NCI-H1694 (cell line): ENCODE results near the gene MTMR2.

ENCODE experiments used
- DNase-seq: peaks from one replicate; lab custom pipeline; 2025; lab: John Stamatoyannopoulos, UW

The MTMR2 gene

DNA sequence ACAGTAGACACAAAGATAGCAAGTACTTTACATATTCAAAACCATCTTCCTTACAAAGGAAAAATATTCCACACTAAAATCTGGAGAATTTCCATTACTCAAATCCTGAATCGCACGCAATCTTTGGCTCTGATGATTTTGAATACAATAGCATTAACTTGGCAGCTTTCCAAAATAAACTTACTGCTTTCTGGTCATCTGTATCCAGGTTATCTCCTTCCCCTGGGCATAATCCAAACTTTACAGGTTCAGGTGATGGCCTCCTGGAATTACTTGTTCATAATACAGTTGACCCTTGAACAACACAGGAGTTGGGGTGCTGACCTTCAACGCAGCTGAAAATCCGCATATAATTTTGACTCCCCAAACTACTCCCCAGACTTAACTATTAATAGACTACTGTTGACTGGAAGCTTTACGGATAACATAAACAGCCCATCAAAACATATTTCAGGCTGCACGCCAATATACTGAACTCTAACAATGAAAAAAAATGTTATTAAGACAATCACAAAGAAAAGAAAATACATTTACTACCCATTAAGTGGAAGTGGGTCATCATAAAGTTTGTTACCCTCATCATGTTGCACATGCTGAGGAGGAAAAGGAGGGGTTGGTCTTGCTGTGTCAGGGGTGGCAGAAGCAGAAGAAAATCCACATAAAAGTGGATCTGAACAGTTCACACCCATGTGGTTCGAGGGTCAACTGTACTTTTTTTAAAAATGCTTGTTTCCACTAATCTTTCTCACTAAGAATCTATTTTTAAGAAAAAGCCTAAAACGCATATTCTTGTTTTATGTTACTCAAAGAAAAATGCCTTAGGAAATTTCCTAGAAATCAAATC is 6.5 kb downstream of the MTMR2 start:
- DNase-seq: no peak

DNA sequence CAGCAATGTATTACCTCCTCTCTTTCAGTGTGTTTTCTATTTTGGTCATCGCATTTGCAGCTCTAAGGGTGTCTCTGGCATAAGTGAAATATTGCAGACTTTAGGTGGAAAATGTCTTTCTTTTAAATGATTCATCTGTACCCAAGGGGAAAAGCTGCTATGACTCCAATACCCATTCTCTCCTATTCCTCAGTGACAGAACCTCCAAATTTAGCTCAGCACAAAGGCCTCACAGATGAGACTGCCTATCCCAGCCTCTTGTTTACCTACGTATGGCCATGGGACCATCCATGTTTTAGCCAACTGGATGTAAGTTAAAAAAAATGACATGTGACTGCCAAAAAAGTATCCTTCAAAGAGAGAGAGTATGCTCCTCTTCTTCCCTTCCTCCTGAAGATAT is 7.9 kb downstream of the MTMR2 start:
- no peak for DNase-seq

- DNase-seq: no peak
Observed at GRCh38 chr11:95915051-95915450, 8.9 kb downstream of the MTMR2 start.

GRCh38 chr11:95913830-95914615 is 9.9 kb downstream of the MTMR2 start:
- no peak for DNase-seq

- no peak for DNase-seq
Observed at GRCh38 chr11:95912902-95913560, 10.9 kb downstream of the MTMR2 start.

GRCh38 chr11:95911369-95911759 is 12.5 kb downstream of the MTMR2 start:
- DNase-seq: no peak

DNA sequence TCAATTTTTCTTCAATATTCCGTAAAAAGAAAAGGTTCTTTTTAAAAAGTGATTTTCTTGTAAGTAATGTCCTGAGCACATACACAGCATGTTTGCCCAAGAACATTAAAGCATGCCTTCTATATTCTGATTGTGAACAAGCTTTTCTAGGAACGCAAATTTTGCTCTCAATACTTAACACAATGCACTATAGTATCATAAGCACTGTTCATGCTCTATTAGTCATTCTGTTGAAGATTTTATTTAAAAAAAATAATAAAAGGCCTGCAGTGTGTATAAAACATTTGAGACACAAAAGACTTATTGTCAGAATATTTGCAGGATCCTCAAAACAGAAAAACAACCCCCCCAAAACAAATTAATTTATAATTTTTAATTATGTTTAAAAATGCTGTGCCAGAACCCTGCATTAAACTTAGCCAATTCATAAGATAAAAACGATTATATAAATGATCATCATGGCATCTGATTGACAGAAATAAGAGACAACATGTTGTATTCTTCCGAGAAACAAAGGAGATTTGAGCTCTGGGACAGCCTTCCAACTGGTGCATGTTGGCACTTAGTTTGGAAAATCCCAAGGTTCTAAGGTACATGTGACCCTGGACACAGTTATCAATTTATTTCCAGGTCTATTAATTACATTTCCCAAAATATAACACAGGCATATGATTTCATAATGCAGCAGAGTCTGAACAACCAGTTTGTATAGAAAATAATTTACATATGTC is 13.1 kb downstream of the MTMR2 start:
- no peak for DNase-seq

GRCh38 chr11:95908826-95909225 is 15.1 kb downstream of the MTMR2 start:
- no peak for DNase-seq

DNA sequence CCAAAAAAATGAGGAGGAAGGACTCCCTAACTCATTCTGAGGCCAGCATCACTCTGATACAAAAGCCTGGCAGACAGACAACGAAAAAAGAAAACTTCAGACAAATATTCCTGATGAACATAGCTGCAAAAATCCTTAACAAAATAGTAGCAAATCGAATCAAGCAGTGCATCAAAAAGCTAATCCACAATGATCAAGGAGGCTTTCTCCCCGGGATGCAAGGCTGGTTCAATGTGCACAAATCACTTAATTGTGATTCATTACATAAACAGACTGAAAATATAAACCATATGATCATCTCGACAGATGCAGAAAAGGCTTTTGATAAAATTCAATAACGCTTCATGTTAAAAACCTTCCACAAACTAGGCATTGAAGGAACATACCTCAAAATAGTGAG is 16.4 kb downstream of the MTMR2 start:
- no peak for DNase-seq

GRCh38 chr11:95904009-95904650 is 19.8 kb downstream of the MTMR2 start:
- DNase-seq: no peak

DNA sequence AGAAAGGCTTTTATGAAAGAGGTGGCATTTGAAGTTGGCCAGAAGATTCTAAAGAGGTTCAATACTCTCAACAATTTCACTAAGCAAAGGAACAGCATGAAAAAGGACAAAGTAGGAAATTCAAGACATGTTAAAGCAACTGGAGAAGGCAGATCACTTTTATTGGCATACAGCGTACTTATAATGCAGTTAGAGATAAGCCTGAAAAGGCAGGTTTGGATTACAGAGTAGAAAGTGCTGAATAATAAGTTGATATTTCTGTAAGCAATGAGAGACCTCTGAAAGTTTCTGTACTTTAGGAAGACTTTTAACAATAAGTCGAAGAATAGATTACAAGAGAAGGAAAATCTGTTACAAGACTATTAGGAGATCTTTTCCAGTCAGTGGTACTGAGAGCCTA is 25.1 kb downstream of the MTMR2 start:
- DNase-seq: no peak

DNA sequence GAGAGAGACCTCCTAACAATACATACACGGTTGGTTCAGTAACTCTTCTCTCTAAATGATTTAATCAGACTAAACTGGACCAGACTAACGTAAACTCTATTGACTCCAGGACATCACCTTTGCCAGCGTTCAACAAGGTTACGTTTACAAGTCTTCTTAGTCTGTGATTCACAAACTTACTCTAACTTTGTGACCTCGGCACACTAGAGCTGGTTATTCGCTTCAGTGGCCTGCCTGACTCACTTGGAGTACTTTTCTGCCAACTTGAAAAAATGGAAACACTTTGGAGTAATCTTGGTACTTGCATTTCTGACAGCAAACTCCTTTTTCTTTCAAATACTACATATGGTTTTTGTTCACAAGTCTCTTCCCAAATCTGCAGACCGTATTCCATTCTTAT is 26.2 kb downstream of the MTMR2 start:
- no peak for DNase-seq

- DNase-seq: no peak
Observed at GRCh38 chr11:95895815-95896214, 28.1 kb downstream of the MTMR2 start.

DNA sequence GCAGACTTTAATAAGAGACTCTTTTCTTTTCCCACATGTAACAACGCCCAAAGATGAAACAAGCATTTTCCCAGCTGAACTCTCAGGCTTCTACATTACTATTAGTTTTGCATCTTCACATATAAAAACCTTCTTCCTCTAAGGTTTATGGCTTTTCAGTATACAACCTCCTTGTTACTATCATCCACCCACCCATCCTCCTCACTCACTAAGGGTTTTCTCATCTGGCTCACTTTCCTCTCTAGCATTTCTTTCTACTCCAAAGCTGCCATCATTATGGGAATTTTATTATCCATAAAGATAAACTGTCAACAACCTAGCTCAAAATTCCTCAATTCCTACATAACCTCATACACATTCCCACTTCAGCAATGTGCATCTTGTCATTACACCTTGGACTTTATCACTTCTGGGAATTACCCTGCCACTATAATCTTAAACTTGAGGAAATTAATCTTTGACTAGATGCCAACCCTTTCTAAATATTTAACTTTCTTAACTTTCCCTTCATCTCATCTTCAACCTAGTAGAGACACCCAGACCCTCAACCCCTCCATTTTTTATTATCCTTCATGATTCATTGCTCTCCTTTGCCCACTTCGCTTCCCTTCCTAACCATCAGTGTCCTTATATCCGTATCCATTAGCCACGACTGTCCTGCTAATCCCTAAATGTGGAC is 30.9 kb downstream of the MTMR2 start:
- no peak for DNase-seq

DNA sequence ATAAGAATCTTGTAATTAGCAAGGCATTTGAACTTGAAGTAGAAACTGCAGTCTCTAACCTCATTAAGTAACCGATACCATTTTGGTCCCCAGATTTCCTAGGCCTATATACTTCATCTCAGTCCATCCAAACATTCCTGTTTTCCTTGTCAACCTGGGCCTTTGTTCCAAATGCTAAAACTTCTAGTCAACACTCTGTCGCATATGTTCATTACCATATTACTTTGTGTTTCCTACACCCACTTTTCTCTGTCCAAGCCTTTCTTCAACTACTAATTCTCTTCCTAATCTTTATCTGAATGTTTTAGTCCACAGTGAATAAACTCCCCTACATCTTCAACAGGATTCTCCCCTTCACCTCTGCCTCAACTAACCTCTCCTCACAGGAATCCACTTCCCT is 31.4 kb downstream of the MTMR2 start:
- no peak for DNase-seq

GRCh38 chr11:95891423-95892170 is 32.3 kb downstream of the MTMR2 start:
- no peak for DNase-seq

- DNase-seq: no peak
Observed at GRCh38 chr11:95888852-95889251, 35.1 kb downstream of the MTMR2 start.

- DNase-seq: no peak
Observed at GRCh38 chr11:95888439-95888838, 35.5 kb downstream of the MTMR2 start.

GRCh38 chr11:95886462-95886861 is 37.4 kb downstream of the MTMR2 start:
- no peak for DNase-seq

GRCh38 chr11:95884802-95885201 is 39.1 kb downstream of the MTMR2 start:
- DNase-seq: no peak
